SHP77 (cell line): Measurements from ENCODE around the gene CKAP2L.
"Not testable (repeated sequence)": the region's sequence is repeated elsewhere in the genome, so short reads cannot be mapped to it uniquely, and the experiment has no call there.

Experiments
- DNase-seq, 2 experiments: peaks; one replicate each; lab custom pipeline; 2025; lab: John Stamatoyannopoulos, UW

CKAP2L gene

GRCh38 chr2:112726487-112727190 is 37.8 kb downstream of the CKAP2L start:
- DNase-seq: peak; percentile 69 to 85

GRCh38 chr2:112725545-112726457 is 38.6 kb downstream of the CKAP2L start:
- DNase-seq: no peak

- DNase-seq: peak in 1 of 2 experiments; percentile 16
These were observed 39.6 kb downstream of the CKAP2L start for GRCh38 chr2:112724591-112725525.

GRCh38 chr2:112723995-112724394 is 40.4 kb downstream of the CKAP2L start:
- DNase-seq: no peak

- DNase-seq: no peak
These were observed 40.9 kb downstream of the CKAP2L start for GRCh38 chr2:112723547-112723940.

GRCh38 chr2:112722816-112723546 is 41.4 kb downstream of the CKAP2L start:
- no peak for DNase-seq

GRCh38 chr2:112721819-112722522 is 42.4 kb downstream of the CKAP2L start:
- no peak for DNase-seq

GRCh38 chr2:112720785-112721184 is 43.6 kb downstream of the CKAP2L start, which contains the start of gene NT5DC4:
Gene NT5DC4 (plus strand): TSS chr2:112721020. CDS start chr2:112721080, 60 bp downstream.
- DNase-seq: no peak

GRCh38 chr2:112718863-112719370 is 45.5 kb downstream of the CKAP2L start:
- no peak for DNase-seq

- not testable (repeated sequence) for DNase-seq
These were observed 47.5 kb downstream of the CKAP2L start for GRCh38 chr2:112716826-112717352.

GRCh38 chr2:112716094-112716493 is 48.3 kb downstream of the CKAP2L start:
- DNase-seq: not testable (repeated sequence)

- DNase-seq: no peak
These were observed 49.4 kb downstream of the CKAP2L start for GRCh38 chr2:112714836-112715631.

GRCh38 chr2:112714331-112714730 is 50.1 kb downstream of the CKAP2L start:
- no peak for DNase-seq

GRCh38 chr2:112713926-112714325 is 50.5 kb downstream of the CKAP2L start:
- DNase-seq: no peak

GRCh38 chr2:112713585-112713925 is 50.9 kb downstream of the CKAP2L start:
- DNase-seq: no peak

- DNase-seq: no peak
These were observed 51.4 kb downstream of the CKAP2L start for GRCh38 chr2:112712903-112713584.

- no peak for DNase-seq
These were observed 51.9 kb downstream of the CKAP2L start for GRCh38 chr2:112712465-112712864.

GRCh38 chr2:112710956-112711750 is 53.3 kb downstream of the CKAP2L start:
- no peak for DNase-seq
